Calu3 (cell line): ENCODE data around the gene ZSCAN21. TPM values are rescaled to one million over a fixed set of nuclear protein-coding genes. Genes with fewer than 3 reads are reported as not detected.

ENCODE experiments used
- BruUV-seq: library from RNA; stranded (reverse); fragments of 400-500 nt; replicated peaks from 2 replicates; lab custom pipeline; 2021; lab: Mats Ljungman, UMichigan
- CTCF ChIA-PET: fragments of 300-600 bp; sonication (Branson Sonifier 250); formaldehyde crosslinking; loops from one replicate; lab custom pipeline; 2022; ENCODE audit warnings: antibody characterized with exemption; lab: Charles Lee
- DNase-seq: peaks from one replicate; pipeline ENCODE4 v3.0.0; 2022
- H3K27ac Mint-ChIP-seq: one replicate; pipeline ENCODE4 v1.8.0; 2022; ENCODE audit warnings: mixed read lengths; ENCODE audit not compliant: unreplicated experiment
- H3K27me3 Mint-ChIP-seq: one replicate; pipeline ENCODE4 v1.8.0; 2022; ENCODE audit warnings: mixed read lengths; ENCODE audit not compliant: unreplicated experiment
- H3K36me3 Mint-ChIP-seq: one replicate; pipeline ENCODE4 v1.8.0; 2022; ENCODE audit warnings: mild to moderate bottlenecking, moderate library complexity, mixed read lengths; ENCODE audit not compliant: insufficient read depth, unreplicated experiment
- H3K4me1 Mint-ChIP-seq: one replicate; pipeline ENCODE4 v1.8.0; 2022; ENCODE audit warnings: mild to moderate bottlenecking, low read depth, mixed read lengths; ENCODE audit not compliant: unreplicated experiment
- H3K4me3 Mint-ChIP-seq: one replicate; pipeline ENCODE4 v1.8.0; 2022; ENCODE audit warnings: mild to moderate bottlenecking, low read depth, moderate library complexity, mixed read lengths; ENCODE audit not compliant: unreplicated experiment
- H3K9me3 Mint-ChIP-seq: one replicate; pipeline ENCODE4 v1.8.0; 2022; ENCODE audit warnings: low read depth, mixed read lengths; ENCODE audit not compliant: unreplicated experiment
- CTCF ChIP-seq: fragments of 200-600 bp; IDR thresholded peaks from one replicate; pipeline ENCODE4 v1.8.0; 2022; ENCODE audit warnings: antibody characterized with exemption; ENCODE audit not compliant: unreplicated experiment
- intact Hi-C: fragments of 100-400 bp; cut with micrococcal nuclease; formaldehyde crosslinking; loops from one replicate; pipeline ENCODE4 v1.10.0; 2022; ENCODE audit not compliant: unreplicated experiment
- total RNA-seq: library from RNA; stranded (reverse); gene quantifications from 2 replicates; pipeline ENCODE4 v1.2.3, GENCODE V29; 2022

ZSCAN21 gene
- total RNA-seq, 1 experiment from 2014 or later = 5.5 TPM

GRCh38 chr7:100053215-100053614 lies 3.6 kb downstream of the ZSCAN21 start:
- H3K36me3 Mint-ChIP-seq = peaks cover 15% of the 10 kb centered on the region
- no peaks in the 10 kb centered on the region for H3K9me3 Mint-ChIP-seq
- peaks cover 7% of the 10 kb centered on the region for H3K4me1 Mint-ChIP-seq
- H3K4me3 Mint-ChIP-seq = no peak overlapping the region
- BruUV-seq = no TSS peak
- intact Hi-C loops = loop anchor here (1.0 to 5.0 kb wide), 2 partner anchors 59 to 141 kb away; no protein-coding TSS in a partner anchor
- TF ChIP-seq CTCF = no peak
- peak; percentile 40 for DNase-seq
- H3K27ac Mint-ChIP-seq = no peak overlapping the region
- H3K27me3 Mint-ChIP-seq = no peaks in the 10 kb centered on the region
- CTCF ChIA-PET = interaction anchor here (0.6 to 1.6 kb wide), 4 partner anchors 8 to 422 kb away, joined by 3 to 14 read pairs (median 3); no protein-coding TSS in a partner anchor

- DNase-seq = no peak
- no TSS peak for BruUV-seq
- intact Hi-C loops = no loop called here
- H3K4me1 Mint-ChIP-seq = no peaks in the 10 kb centered on the region
- peaks cover 27% of the 10 kb centered on the region for H3K36me3 Mint-ChIP-seq
- H3K9me3 Mint-ChIP-seq = no peaks in the 10 kb centered on the region
- CTCF ChIA-PET = no interaction called here
- no peak overlapping the region for H3K4me3 Mint-ChIP-seq
- H3K27ac Mint-ChIP-seq = no peak overlapping the region
- no peak for TF ChIP-seq CTCF
- H3K27me3 Mint-ChIP-seq = no peaks in the 10 kb centered on the region
Observed at GRCh38 chr7:100057006-100057405, 7.4 kb downstream of the ZSCAN21 start.

- Mint-ChIP-seq H3K27me3 (no peaks in the 10 kb centered on the region), H3K9me3 (no peaks in the 10 kb centered on the region), H3K4me3 (no peak overlapping the region), H3K36me3 (peaks cover 27% of the 10 kb centered on the region), H3K27ac (no peak overlapping the region), H3K4me1 (no peaks in the 10 kb centered on the region)
- no peak for TF ChIP-seq CTCF
- intact Hi-C loops = no loop called here
- BruUV-seq = no TSS peak
- CTCF ChIA-PET = no interaction called here
- no peak for DNase-seq
Observed at GRCh38 chr7:100059251-100059739, 9.7 kb downstream of the ZSCAN21 start.

- CTCF ChIA-PET = interaction anchor here (0.6 kb wide), 2 partner anchors 8 to 46 kb away, joined by 3 to 4 read pairs; partner anchors contain the start of gene ZKSCAN1
- TF ChIP-seq CTCF = no peak
- no peak overlapping the region for H3K27ac Mint-ChIP-seq
Observed at GRCh38 chr7:100061518-100062193, 12.1 kb downstream of the ZSCAN21 start.

More at GRCh38 chr7:100061518-100062193, 12.1 kb downstream of the ZSCAN21 start:
- DNase-seq = no peak
- Mint-ChIP-seq H3K4me3 (no peak overlapping the region), H3K9me3 (no peaks in the 10 kb centered on the region), H3K4me1 (no peaks in the 10 kb centered on the region), H3K27me3 (no peaks in the 10 kb centered on the region), H3K36me3 (peaks cover 36% of the 10 kb centered on the region)
- BruUV-seq = no TSS peak
- intact Hi-C loops = no loop called here
